B cell (primary cell): ENCODE results near the gene NPAS3. TPM values are rescaled to one million over a fixed set of nuclear protein-coding genes. Genes with fewer than 3 reads are reported as not detected.

ENCODE experiments used
- ATAC-seq: fragments of 200-7000 bp; cut with Tn5 transposase; one replicate; pipeline ENCODE4 v1.10.0; 2021; ENCODE audit warnings: low read depth, mild to moderate bottlenecking, moderate number of reproducible peaks, moderate library complexity
- CTCF ChIA-PET: fragments of 350-600 bp; sonication (Branson Sonifier 250); formaldehyde crosslinking; loops from one replicate; lab custom pipeline; 2021; ENCODE audit warnings: antibody characterized with exemption, inconsistent platforms; lab: Charles Lee
- POLR2A ChIA-PET: fragments of 350-600 bp; sonication (Branson Sonifier 250); formaldehyde crosslinking; loops from one replicate; lab custom pipeline; 2021; ENCODE audit warnings: antibody characterized with exemption; lab: Charles Lee
- DNase-seq: peaks from one replicate; pipeline ENCODE4 v3.0.0; 2013
- H2AFZ ChIP-seq: 2 replicates; pipeline ENCODE4 v1.6.1; 2012; ENCODE audit warnings: mild to moderate bottlenecking, low read depth, low read length; ENCODE audit not compliant: insufficient read depth, poor library complexity, severe bottlenecking
- H3K27ac ChIP-seq, 2 donors: 1 replicate in 1 of 2; 2 replicates in 1 of 2; pipeline ENCODE4 v1.5.1; 2012 to 2013; ENCODE audit warnings: low read length in 2 of 2, mild to moderate bottlenecking in 2 of 2, moderate library complexity in 1 of 2
- H3K27me3 ChIP-seq, 4 experiments: fragments of 200-600 bp in 1 of 4; sonication (generic) in 1 of 4; replicated peaks in 1 of 4; 1 replicate in 2 of 4; 2 replicates in 2 of 4; pipeline versions ENCODE4 v1.6.1 to v1.7.0; 2013 to 2016; ENCODE audit warnings: low read length in 3 of 4, mild to moderate bottlenecking in 2 of 4, mixed read lengths in 1 of 4, moderate library complexity in 1 of 4; ENCODE audit not compliant: insufficient read depth in 4 of 4, control insufficient read depth in 3 of 4; ENCODE audit errors: control extremely low read depth in 1 of 4
- H3K36me3 ChIP-seq, 2 experiments: replicated peaks in 1 of 2; 1 replicate in 1 of 2; 2 replicates in 1 of 2; pipeline versions ENCODE4 v1.6.1 to v1.7.1; 2013; ENCODE audit warnings: low read length in 1 of 2; ENCODE audit not compliant: insufficient read depth in 2 of 2, control insufficient read depth in 1 of 2; ENCODE audit errors: control extremely low read depth in 1 of 2, extremely low read depth in 1 of 2
- H3K4me1 ChIP-seq, 2 donors: fragments of 200-600 bp in 1 of 2; sonication (generic) in 1 of 2; 1 replicate in 1 of 2; 2 replicates in 1 of 2; pipeline versions ENCODE4 v1.5.1 to v1.6.1; 2013 to 2017; ENCODE audit warnings: low read length in 2 of 2; ENCODE audit not compliant: control insufficient read depth in 2 of 2, insufficient read depth in 2 of 2
- H3K4me2 ChIP-seq: replicated peaks from 2 replicates; pipeline ENCODE3; 2012; ENCODE audit warnings: mild to moderate bottlenecking, low read depth, low read length; ENCODE audit not compliant: poor library complexity, severe bottlenecking
- H3K4me3 ChIP-seq, 5 experiments: fragments of 200-600 bp in 1 of 5; sonication (generic) in 1 of 5; 1 replicate in 3 of 5; 2 replicates in 2 of 5; pipeline versions ENCODE4 v1.5.1 to v1.7.0; 2011 to 2016; ENCODE audit warnings: low read length in 4 of 5, mild to moderate bottlenecking in 4 of 5, low read depth in 2 of 5, control low read depth in 1 of 5, moderate library complexity in 1 of 5; ENCODE audit not compliant: insufficient read depth in 1 of 5; ENCODE audit errors: control extremely low read depth in 1 of 5, extremely low read depth in 1 of 5
- H3K79me2 ChIP-seq: fragments of 200-600 bp; sonication (generic); one replicate; pipeline ENCODE4 v1.6.0; 2016; ENCODE audit warnings: low read length; ENCODE audit not compliant: control insufficient read depth, insufficient read depth
- H3K9ac ChIP-seq: fragments of 200-600 bp; sonication (generic); 2 replicates; pipeline ENCODE4 v1.6.1; 2017; ENCODE audit warnings: mild to moderate bottlenecking, low read length, moderate library complexity
- H3K9me3 ChIP-seq, 3 donors: one replicate each; pipeline versions ENCODE4 v1.6.1 to v1.7.1; 2013; ENCODE audit warnings: low read length in 2 of 3; ENCODE audit not compliant: control insufficient read depth in 2 of 3, insufficient read depth in 1 of 3; ENCODE audit errors: control extremely low read depth in 1 of 3
- H4K20me1 ChIP-seq: 2 replicates; pipeline ENCODE4 v1.6.0; 2012; ENCODE audit warnings: mild to moderate bottlenecking, low read length; ENCODE audit not compliant: insufficient read depth, control insufficient read depth, poor library complexity, severe bottlenecking
- H3K27ac Mint-ChIP-seq: one replicate; pipeline ENCODE4 v1.8.0; 2021; ENCODE audit warnings: mixed read lengths
- H3K27me3 Mint-ChIP-seq: one replicate; pipeline ENCODE4 v1.8.0; 2021; ENCODE audit warnings: mixed read lengths
- H3K4me1 Mint-ChIP-seq: one replicate; pipeline ENCODE4 v1.8.0; 2021; ENCODE audit warnings: mixed read lengths
- H3K4me3 Mint-ChIP-seq: one replicate; pipeline ENCODE4 v1.8.0; 2021; ENCODE audit warnings: mixed read lengths
- H3K9me3 Mint-ChIP-seq: one replicate; pipeline ENCODE4 v1.8.0; 2022; ENCODE audit warnings: mixed read lengths; ENCODE audit not compliant: insufficient read depth
- EZH2 ChIP-seq: IDR thresholded peaks from 2 replicates; pipeline ENCODE4 v1.6.1; 2012; ENCODE audit warnings: borderline replicate concordance, low read depth, mild to moderate bottlenecking, moderate library complexity, low read length; ENCODE audit not compliant: insufficient read depth, poor library complexity, severe bottlenecking
- WGBS: methylation state at CpG from one replicate; pipeline ENCODE4 v1.1.5; 2013; ENCODE audit warnings: missing lambda C conversion rate; ENCODE audit not compliant: insufficient coverage; 5-methylcytosine and 5-hydroxymethylcytosine counted together
- intact Hi-C: fragments of 100-400 bp; cut with micrococcal nuclease; formaldehyde crosslinking; loops from one replicate; pipeline ENCODE4 v1.10.0; 2022
- polyA plus RNA-seq: library from polyadenylated mRNA; depleted of rRNA; stranded (reverse); fragments of >200 nt; gene quantifications from 2 replicates; pipeline ENCODE4 v1.2.3, GENCODE V29; 2012
- total RNA-seq, 2 donors: library from RNA; stranded (reverse); fragments of 120-200 nt in 1 of 2; gene quantifications; 1 replicate in 1 of 2; 2 replicates in 1 of 2; pipeline versions ENCODE4 v1.2.3 to v1.2.4, GENCODE V29; 2013 to 2022
- TF ChIP-seq, protein P1 (sequence below): fragments of 200-600 bp; IDR thresholded peaks from one replicate; pipeline ENCODE4 v1.8.0; 2022; ENCODE audit warnings: antibody characterized with exemption, mild to moderate bottlenecking

The NPAS3 gene
- total and polyA plus RNA-seq, 2 donors (not counting 1 experiment from before 2014, with no cell fraction given), result not detected

DNA sequence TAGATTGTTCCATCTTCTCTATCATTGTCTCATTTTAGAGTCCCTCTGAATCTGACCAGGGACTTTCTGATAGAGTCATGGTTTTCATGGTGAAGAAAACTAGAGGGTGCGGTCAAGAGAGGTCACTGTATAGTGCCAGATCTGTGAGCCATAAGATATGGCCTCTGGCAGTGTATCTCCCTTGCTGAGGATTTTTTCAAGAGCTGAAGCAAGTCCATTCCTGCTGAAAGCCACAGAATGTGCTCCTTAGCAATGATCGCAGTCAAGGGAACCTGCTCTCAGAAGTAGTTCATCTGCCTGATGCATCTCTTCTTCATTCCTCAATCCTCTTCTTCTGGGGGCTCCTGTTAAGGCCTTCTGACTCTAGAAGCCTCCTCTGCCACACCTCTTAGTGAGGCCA is 607.0 kb downstream of the NPAS3 start:
- Mint-ChIP-seq H3K9me3 (no peaks in the 10 kb centered on the region), H3K4me3 (no peak overlapping the region), H3K27ac (no peak overlapping the region), H3K27me3 (no peaks in the 10 kb centered on the region), H3K4me1 (no peaks in the 10 kb centered on the region)
- Histone ChIP-seq H3K9ac (no peak overlapping the region), H4K20me1 (no peaks in the 10 kb centered on the region), H3K4me3 (no peak overlapping the region), H3K79me2 (no peaks in the 10 kb centered on the region), H3K27me3 (no peaks in the 10 kb centered on the region), H3K9me3 (no peaks in the 10 kb centered on the region), H3K36me3 (no peaks in the 10 kb centered on the region), H3K27ac (no peak overlapping the region), H3K4me2 (no peak overlapping the region), H3K4me1 (no peaks in the 10 kb centered on the region), H2AFZ (no peak overlapping the region)
- ATAC-seq, result no peak
- intact Hi-C loops, result no loop called here
- CTCF ChIA-PET, result no interaction called here
- WGBS, result 86% methylated on average over 2 of the region's 2 CpGs
- POLR2A ChIA-PET, result no interaction called here
- TF ChIP-seq EZH2, result no peak
- TF ChIP-seq, protein P1, sequence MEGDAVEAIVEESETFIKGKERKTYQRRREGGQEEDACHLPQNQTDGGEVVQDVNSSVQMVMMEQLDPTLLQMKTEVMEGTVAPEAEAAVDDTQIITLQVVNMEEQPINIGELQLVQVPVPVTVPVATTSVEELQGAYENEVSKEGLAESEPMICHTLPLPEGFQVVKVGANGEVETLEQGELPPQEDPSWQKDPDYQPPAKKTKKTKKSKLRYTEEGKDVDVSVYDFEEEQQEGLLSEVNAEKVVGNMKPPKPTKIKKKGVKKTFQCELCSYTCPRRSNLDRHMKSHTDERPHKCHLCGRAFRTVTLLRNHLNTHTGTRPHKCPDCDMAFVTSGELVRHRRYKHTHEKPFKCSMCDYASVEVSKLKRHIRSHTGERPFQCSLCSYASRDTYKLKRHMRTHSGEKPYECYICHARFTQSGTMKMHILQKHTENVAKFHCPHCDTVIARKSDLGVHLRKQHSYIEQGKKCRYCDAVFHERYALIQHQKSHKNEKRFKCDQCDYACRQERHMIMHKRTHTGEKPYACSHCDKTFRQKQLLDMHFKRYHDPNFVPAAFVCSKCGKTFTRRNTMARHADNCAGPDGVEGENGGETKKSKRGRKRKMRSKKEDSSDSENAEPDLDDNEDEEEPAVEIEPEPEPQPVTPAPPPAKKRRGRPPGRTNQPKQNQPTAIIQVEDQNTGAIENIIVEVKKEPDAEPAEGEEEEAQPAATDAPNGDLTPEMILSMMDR, result no peak
- DNase-seq, result no peak

DNA sequence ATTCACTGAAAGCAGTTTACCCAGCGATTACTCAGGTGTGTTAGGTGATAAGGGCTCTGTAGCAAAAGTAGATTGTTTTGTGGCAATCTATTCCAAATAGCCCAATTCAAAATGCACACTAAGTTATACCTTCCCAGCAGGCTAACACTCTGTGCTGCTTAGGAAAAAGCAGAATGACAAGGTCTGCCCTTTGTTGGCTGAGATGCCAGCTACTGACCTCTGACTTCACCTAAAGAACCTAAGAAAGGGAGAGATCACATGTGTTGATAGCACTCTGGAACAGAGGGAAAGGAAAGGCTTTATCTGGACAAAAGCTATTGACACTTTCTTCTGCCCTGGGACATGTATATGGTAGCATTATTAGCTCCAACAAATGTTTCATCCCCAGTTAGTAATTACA is 609.9 kb downstream of the NPAS3 start:
- Histone ChIP-seq H3K4me3 (no peak overlapping the region), H3K9ac (no peak overlapping the region), H2AFZ (no peak overlapping the region), H3K36me3 (no peaks in the 10 kb centered on the region), H3K79me2 (no peaks in the 10 kb centered on the region), H3K9me3 (no peaks in the 10 kb centered on the region), H3K4me2 (no peak overlapping the region), H4K20me1 (no peaks in the 10 kb centered on the region), H3K4me1 (no peaks in the 10 kb centered on the region), H3K27me3 (no peaks in the 10 kb centered on the region), H3K27ac (no peak overlapping the region)
- intact Hi-C loops, result no loop called here
- ATAC-seq (no peak), DNase-seq (no peak)
- Mint-ChIP-seq H3K9me3 (no peaks in the 10 kb centered on the region), H3K27ac (no peak overlapping the region), H3K4me1 (no peaks in the 10 kb centered on the region), H3K4me3 (no peak overlapping the region), H3K27me3 (no peaks in the 10 kb centered on the region)
- CTCF ChIA-PET, result no interaction called here
- POLR2A ChIA-PET, result no interaction called here
- TF ChIP-seq, protein P1, result no peak
- no peak for TF ChIP-seq EZH2
- no CpG with 5 or more reads among the region's 1 CpG for WGBS
